HG03521 (cell line): ENCODE measurements around the gene TEX12.
"Not testable (repeated sequence)": the region's sequence is repeated elsewhere in the genome, so short reads cannot be mapped to it uniquely, and the experiment has no call there.

Experiments
- ATAC-seq: cut with Tn5 transposase; IDR thresholded peaks from one replicate; pipeline ENCODE4 v1.9.1; 2021; ENCODE audit warnings: mild to moderate bottlenecking, moderate library complexity; ENCODE audit not compliant: unreplicated experiment

Gene TEX12

DNA sequence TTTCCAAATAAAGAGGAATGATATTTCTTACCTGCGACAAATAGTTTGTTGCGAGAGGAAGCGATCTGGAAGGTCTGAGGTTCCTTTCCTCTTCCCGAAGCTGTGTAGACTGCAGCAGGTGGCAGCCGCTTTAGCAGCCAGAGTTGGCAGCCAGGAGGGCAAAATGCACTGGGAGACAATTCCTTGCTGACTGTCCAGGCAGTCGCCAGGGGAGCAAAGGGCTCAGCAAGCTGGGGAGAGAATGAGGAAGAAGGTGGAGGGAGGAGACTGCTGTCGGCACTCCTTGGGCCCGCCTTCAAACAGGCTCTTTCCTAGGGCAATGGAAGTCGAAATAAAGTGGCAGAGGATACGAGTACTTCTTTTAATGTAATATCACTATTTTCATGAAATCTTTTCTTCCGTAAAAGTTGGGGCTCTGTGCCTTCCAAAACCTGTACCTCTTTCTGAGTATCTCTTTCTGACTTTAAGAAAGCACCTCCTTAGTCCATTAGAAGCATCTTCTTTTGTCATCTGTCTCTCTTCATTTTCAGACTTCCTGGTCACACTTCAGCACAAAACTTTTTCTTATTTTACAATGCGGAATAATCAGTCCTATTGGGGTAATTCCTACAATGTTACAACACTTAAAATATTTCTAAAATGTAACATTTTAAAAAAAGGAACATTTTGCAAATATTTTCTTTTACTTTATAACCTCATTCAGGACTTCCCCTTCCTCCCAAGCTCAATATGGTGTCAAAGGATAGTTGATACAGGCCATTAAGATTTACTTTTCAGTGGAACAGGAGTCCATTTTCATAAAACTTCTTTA is 3.1 kb upstream of the TEX12 start, which contains the start of gene IL18:
TSS of gene IL18 (minus strand) at position 220 of the 811 bp plus-strand sequence. CDS start 9,041 bp downstream, outside the sequence.
- ATAC-seq, result no peak

DNA sequence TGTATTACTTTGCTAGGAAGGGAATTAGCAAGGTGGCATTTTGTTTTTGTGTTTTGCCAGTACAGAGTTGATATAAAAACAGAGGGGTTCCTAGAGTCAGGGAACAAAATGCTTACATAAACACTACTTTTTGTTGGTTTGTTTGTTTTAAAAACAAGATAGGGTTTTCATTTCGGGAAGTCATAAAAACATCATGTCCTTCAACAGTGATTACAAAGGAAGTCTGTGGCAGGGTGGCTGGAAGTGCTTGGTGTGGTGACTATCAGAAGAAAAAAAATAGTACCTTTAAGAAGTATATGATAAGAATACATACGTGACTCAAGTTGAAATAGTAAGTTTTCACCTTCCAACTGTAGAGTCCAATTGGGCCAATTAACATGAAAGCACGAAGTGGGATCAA is 2.1 kb upstream of the TEX12 start:
- ATAC-seq, result no peak

DNA sequence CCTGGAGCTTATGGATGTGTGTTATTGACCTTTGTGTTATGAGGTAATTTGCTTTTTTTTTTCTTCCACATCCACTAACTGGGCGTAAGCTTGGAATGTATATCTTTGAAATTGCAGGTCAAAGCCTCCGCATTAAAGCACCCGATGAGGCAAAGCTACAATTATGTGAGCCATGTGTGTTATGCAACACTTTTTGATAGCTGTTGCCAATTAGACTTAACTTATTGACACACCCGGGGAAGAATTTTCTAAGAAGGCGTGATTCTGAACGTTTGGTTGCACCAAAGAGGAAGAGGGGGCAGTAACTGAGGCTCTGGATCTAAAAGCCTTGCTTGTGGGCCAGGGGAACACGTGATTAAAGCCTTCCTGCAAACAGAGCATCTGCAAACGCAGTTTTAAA is 610 bp upstream of the TEX12 start:
- no peak for ATAC-seq

DNA sequence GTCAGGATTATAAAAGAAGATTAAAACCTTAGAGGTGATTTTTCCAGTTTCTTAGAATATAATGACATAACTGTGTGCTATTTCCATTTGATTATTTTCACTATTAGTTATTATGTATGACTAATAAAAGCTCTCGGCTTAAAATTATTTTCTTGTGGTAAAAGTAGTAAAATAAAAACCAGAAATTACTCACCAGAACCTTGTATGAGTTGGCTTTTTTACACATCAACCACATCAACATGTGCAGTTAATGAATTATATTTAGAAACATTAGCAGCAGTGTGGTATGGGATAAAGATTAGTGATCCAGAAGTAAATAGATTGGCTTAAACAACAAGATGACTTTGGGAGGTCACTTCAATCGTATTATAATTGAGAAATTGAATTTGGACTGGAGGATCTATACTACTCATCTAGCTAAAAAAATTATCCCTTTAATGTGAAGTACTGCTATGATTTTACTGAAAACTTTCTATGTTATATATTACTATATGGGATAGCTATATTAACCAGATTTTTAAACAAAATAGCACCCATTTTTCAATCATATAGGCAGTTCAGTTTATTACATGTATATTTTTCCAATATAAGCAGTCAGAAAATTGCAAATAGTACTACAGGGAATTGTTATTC is 5.3 kb downstream of the TEX12 start:
- no peak for ATAC-seq

DNA sequence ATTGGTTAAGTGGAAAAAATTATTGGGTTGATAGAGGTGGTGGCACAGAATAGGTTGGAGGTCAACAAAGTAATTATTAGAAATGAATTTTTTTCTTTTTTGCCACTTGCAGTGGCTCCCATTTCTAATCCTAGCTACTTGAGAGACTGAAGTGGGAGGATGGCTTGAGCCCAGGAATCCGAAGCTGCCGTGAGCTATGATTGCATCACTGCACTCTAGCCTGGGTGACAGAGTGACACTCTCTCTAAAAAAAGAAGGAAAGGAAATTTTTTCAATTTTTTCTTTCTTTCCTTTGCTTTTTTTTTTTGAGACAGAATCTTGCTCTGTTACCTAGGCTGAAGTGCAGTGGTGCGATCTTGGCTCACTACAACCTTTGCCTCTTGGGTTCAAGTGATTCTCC is 6.0 kb downstream of the TEX12 start:
- ATAC-seq, result no peak

DNA sequence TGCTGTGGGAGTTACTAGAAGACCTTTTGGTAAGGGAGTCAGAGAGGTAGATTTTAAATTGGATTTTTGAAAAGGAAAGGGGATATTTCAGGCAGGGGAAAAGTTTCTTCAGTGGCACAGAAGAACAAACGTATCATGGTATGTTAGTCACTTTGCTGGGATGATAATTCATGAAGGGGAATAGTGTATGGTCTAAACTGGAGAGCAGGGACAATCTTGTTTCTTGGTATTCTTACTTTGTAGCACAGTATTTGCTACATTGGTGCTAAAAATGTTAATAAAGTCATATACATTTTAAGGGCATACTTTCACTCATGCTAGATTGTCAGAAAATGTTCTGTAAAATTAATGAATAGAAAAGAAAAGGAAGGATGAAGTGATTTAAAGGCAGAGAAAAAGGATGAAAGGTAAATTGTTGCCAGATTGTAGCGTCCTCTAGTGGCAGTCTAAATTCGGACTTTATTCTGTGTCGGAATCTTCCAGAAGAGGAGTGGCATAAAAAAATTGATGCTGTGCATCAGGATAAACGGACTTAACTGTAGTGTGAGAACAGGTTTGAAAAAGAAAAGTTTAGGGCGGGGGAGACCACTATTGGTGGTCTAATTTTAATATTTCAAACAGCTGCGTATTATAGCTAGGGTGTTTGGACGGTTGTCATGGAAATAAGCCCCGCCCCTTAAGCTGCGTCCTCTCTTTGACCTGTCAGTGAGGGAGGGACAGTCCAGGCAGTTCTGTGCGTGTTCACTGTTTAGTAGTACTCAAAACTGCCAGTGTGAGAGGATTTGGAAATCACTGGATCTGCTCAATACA is 7.8 kb downstream of the TEX12 start, which contains the start of gene BCO2:
TSS of gene BCO2 (plus strand) at position 724 of the 810 bp plus-strand sequence. CDS start 90 bp downstream, outside the sequence.
- ATAC-seq, result peak; percentile 66

DNA sequence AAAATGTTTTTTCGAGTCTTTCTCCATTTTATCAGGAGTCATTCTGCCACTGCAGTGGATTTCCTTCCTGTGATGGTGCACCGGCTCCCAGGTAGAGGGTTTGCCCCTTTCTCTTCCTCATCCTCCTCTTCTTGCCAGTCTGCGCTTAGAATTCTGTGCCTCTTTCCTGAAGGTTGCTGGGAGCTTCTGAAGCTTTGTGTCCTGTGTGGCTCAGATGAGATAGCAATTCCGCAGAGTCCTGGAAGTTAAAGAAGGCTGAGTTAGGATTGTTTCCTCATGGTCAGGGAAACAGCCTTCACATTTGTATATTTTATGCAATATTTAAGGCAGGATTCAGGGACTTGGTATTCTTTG is 8.4 kb downstream of the TEX12 start:
- ATAC-seq, result no peak

DNA sequence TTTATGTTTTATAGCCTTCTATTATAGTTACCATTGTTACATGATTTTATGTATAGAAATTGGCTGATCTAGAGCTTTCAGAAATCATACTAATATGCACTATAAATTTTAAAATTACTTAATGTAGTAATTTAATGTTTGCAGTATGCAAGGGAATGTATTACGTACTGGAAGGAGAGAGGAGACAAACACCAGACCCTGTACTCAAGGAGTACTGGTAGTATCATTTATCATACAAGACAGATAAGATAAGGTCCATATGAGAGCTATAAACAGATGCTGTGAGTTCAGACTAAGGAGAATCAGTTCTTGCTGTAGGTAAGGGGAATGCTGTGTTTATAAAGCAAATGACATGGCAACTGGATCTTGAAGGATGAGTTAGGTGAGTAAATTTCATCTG is 8.9 kb downstream of the TEX12 start:
- no peak for ATAC-seq

DNA sequence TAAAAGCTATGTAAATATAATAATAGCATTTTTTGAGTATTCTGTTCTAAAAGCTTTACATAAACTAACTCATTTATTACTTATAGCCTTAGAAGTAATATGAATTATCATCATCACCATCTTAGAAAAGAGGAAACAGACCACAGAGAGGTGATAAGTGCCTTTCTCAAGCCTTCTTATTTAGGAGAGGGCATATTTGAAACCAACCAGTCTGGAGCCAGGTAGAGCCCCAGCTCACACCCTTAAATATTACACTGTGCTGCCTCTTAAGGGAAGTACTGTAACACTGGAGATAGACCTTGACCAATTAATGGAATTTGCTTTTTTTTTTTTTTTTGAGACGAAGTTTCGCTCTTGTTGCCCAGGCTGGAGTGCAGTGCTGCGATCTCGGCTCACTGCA is 10.4 kb downstream of the TEX12 start:
- no peak for ATAC-seq

DNA sequence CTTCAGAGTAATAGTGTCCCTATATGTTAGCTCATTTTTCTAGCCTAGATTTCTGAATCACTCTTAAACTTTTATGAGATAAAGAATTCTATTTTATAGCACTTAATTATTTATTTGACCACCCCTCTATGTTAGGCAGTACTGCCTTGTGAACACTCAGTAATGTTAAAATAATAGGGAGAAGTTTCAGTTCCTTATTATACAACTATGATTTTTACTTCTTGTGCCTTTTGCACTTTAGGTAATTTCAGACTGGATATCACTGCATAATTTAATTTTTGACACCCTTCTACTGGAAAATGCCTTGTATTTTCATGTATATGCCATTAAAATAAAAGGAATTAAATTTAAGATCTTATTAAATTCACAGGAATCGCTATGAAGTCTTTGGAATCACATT is 11.3 kb downstream of the TEX12 start:
- ATAC-seq, result no peak

DNA sequence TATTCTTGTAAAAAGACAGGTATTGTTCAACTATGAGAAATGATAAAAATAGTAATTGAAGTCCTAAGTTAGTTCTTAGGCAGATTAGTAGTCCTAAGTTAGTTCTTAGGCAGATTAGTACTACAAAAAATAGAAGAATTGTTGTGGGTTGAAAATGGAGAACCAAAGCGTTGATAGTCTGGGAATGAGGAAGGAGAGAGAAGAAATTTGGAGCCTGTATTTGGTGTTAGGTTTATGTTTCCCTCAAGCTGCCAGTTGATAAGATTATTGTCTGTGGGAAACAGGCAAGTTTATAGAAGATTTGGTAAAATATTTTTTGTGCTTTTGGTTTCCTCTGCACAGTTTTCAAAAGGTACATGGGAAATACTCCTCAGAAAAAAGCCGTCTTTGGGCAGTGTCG is 11.8 kb downstream of the TEX12 start:
- ATAC-seq, result no peak

DNA sequence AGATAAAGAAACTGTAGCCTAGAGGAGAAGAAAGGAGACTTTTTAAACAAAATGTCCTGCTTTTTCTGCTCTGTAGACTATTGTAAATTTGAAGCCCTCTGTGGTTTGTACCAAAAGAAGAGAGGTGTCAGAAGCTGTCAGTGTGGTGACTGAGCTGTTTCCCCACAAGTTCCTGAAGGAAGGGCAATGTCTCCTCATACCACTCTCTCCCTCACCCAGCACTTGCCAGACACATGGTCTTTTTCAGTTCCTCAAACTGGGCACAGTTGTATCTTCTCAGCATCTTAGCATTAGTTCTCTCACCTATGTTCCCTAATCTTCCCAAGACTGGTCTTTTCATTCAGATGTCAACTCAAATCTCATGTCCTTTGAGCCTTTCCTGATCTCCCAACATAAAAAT is 12.4 kb downstream of the TEX12 start:
- no peak for ATAC-seq

DNA sequence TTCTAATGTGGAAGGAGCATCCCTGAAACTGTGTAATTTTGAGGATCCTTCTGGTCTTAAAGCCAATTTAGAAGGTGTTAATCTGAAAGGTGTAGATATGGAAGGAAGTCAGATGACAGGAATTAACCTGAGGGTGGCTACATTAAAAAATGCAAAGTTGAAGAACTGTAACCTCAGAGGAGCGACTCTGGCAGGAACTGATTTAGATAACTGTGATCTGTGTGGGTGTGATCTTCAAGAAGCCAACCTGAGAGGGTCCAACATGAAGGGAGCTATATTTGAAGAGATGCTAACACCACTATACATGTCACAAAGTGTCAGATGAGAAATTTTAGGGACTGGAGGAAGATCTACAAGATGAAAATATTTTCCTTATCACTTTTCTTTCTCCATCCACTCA is 15.7 kb downstream of the TEX12 start:
- ATAC-seq, result no peak

DNA sequence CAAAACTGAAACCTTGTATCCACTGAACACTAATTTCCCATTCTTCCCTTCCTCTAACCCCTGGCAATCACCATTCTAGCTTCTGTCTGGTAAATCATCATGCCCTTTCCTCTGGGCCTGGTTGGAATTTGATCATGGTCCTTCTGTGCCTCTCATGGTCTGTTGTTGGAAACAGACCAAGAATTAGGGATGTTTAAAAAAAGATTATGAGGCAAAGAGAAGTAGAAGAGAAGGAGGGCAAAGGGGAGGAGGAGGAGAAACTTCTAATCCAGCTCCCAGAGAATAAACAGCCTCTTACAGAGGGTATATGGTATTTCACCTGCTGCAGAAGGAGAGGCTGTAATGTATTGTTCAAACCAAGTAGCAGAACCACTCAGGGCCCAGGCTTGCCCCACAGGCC is 18.7 kb downstream of the TEX12 start:
- no peak for ATAC-seq

DNA sequence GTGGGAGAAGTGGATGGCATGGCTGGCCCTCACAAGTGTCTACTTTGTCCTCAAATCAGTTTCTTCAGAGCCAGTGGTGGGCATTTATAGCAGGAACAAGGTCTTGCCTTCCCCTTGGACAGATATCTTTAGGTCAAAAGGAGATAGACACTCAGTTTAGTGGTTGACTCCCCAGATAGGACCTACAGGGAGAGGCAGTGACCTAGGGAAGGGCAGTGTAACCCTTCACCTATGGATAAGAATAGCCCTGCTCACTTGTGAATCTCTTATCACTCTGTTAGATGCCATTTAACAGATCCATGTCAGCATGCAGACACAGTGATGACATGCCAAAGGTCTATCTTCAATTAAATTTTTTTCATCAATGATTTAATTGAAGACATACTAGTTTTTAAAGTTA is 19.1 kb downstream of the TEX12 start:
- ATAC-seq, result no peak

DNA sequence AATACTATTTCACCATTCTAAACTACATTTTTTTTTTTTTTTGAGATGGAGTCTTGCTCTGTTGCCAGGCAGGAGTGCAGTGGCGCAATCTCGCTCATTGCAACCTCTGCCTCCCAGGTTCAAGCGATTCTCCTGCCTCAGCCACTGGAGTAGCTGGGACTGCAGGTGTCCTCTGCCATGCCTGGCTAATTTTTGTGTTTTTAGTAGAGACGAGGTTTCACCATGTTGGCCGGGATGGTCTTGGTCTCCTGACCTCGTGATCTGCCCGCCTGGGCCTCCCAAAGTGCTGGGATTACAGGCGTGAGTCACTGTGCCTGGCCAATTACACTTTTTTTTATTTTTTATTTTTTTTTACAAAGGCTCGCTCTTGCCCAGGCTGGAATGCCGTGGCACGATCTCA is 27.9 kb downstream of the TEX12 start:
- ATAC-seq, result not testable (repeated sequence)

DNA sequence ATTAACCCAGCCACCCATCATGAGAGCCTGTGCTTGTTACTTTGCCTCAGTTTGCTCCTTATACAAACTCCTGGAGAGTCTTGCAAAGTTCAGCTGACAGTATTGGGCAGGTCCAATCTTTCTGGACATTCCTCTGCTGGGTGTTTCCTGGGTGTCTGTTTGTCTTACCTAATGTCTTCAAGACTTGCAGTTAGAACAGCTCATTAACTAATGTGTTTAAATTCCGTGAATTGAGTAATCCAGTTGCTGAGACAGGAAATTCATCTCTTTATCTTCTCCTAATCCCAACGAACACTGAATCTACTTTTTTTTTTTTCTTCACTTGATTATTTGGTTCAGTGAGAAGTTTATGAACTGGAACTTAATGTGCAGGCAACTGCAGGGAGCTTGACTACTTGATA is 28.8 kb downstream of the TEX12 start:
- no peak for ATAC-seq

DNA sequence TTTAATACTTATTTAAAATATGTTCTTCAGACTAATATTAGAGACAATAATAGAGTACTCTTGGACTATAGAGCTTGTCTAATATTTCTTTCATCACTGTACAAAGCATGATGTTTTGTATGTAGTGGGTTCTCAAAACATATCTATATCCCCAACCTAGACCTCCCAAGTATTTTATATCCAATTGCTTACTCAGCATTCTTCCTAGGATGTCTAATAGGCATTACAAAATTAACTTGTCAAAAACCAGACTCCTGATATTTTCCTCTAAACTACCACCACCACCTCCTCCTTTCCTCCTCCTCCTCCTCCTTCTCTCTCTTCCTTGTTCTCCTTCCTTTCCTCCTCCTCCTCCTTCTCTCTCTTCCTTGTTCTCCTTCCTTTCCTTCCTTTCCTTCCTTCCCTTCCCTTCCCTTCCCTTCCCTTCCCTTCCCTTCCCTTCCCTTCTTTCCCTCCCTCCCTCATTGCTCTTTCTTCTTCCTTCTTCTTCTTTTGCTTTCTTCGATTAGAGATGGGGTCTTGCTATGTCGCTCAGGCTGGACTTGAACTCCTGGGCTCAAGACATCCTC is 29.4 kb downstream of the TEX12 start:
- no peak for ATAC-seq

DNA sequence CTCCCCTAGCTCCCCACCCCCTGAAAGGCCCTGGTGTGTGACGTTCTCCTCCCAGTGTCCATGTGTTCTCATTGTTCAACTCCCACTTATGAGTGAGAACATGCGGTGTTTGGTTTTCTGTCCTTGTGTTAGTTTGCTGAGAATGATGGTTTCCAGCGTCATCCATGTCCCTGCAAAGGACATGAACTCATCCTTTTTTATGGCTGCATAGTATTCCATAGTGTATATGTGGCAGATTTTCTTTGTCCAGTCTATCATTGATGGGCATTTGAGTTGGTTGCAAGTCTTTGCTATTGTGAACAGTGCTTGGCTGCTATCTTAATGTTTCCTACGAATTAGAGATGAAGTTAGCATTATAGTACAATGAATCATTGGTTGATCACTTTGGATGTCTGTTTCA is 31.9 kb downstream of the TEX12 start:
- ATAC-seq, result not testable (repeated sequence)

DNA sequence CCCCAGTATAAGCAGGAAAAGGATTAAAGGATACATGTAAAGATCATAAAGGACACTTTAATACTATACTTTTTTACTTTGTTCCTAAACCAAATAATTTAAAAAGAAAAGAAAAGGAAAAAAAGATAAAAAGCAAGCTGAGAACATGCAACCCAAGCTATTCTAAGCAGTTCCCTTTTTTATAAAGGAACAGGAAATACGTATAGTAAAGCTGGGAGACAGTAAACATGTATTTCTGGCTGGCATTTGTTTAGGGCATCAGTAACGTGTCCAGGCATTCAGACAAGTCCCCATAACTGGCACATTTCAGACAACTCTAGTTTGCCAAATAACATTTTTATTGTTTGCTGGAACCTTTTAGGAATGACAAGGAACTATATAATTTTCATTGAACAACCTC is 33.1 kb downstream of the TEX12 start:
- no peak for ATAC-seq

DNA sequence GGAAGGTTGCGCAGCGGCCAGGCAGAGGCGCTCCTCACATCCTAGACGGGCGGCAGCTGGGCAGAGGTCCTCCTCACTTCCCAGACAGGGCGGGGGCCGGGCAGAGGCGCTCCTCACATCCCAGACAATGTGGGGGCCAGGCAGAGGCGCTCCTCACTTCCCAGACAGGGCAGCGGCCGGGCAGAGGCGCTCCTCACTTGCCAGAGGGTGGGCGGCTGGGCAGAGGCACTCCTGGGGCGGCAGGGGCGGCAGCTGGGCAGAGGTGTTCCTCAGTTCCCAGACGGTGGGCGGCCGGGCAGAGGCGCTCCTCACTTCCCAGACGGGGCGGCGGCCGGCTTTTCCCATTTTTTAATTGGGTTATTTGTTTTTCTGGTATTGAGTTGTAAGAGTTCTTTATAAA is 38.9 kb downstream of the TEX12 start:
- no peak for ATAC-seq
